GM18499 (cell line): ENCODE measurements around the gene DCUN1D4.

Source experiments
- ATAC-seq: cut with Tn5 transposase; IDR thresholded peaks from one replicate; pipeline ENCODE4 v1.9.1; 2021; ENCODE audit warnings: moderate number of reproducible peaks; ENCODE audit not compliant: insufficient read depth, unreplicated experiment

The DCUN1D4 gene

GRCh38 chr4:51958199-51958968, 115.4 kb downstream of the DCUN1D4 start:
- ATAC-seq, result no peak

- no peak for ATAC-seq
These were observed 117.5 kb downstream of the DCUN1D4 start for GRCh38 chr4:51960486-51960885.

GRCh38 chr4:51963841-51964517, 121.0 kb downstream of the DCUN1D4 start:
- no peak for ATAC-seq

- ATAC-seq, result no peak
These were observed 122.9 kb downstream of the DCUN1D4 start for GRCh38 chr4:51965862-51966261.
